Endothelial cell (in vitro differentiated cells): ENCODE measurements around the gene TIMM50. TPM values are rescaled to one million over a fixed set of nuclear protein-coding genes. Genes with fewer than 3 reads are reported as not detected.
A peak's percentile ranks its signal among the peaks of the same experiment; 100 is the strongest.

ENCODE experiments used
- DNase-seq: peaks from one replicate; pipeline ENCODE4 v3.0.0; 2021; ENCODE audit warnings: low spot score
- H3K27ac Mint-ChIP-seq: one replicate; pipeline ENCODE4 v1.8.0; 2021; ENCODE audit warnings: mixed read lengths, inconsistent platforms; ENCODE audit not compliant: unreplicated experiment
- H3K27me3 Mint-ChIP-seq: one replicate; pipeline ENCODE4 v1.8.0; 2021; ENCODE audit warnings: mild to moderate bottlenecking, moderate library complexity, mixed read lengths, inconsistent platforms; ENCODE audit not compliant: unreplicated experiment
- H3K36me3 Mint-ChIP-seq: one replicate; pipeline ENCODE4 v1.8.0; 2021; ENCODE audit warnings: mild to moderate bottlenecking, low read depth, mixed read lengths, inconsistent platforms; ENCODE audit not compliant: unreplicated experiment
- H3K4me1 Mint-ChIP-seq: one replicate; pipeline ENCODE4 v1.8.0; 2021; ENCODE audit warnings: mild to moderate bottlenecking, mixed read lengths, inconsistent platforms; ENCODE audit not compliant: unreplicated experiment
- H3K4me3 Mint-ChIP-seq: one replicate; pipeline ENCODE4 v1.8.0; 2021; ENCODE audit warnings: mild to moderate bottlenecking, mixed read lengths, inconsistent platforms; ENCODE audit not compliant: unreplicated experiment
- H3K9me3 Mint-ChIP-seq: one replicate; pipeline ENCODE4 v1.8.0; 2021; ENCODE audit warnings: mixed read lengths, inconsistent platforms; ENCODE audit not compliant: unreplicated experiment
- CTCF ChIP-seq: fragments of 200-600 bp; sonication (generic); IDR thresholded peaks from one replicate; pipeline ENCODE4 v1.5.0; 2021; ENCODE audit warnings: antibody characterized with exemption; ENCODE audit not compliant: unreplicated experiment
- total RNA-seq: library from RNA; stranded (reverse); fragmentation: NEBNext Ultra II Directional; extraction: Animal tissue kit (Norgen Biotek cat#: 25700); gene quantifications from one replicate; pipeline ENCODE4 v1.2.1, GENCODE V29; 2021; ENCODE audit not compliant: unreplicated experiment

TIMM50 gene
- total RNA-seq, 1 donor from 2014 or later, result 86.2 TPM

GRCh38 chr19:39502640-39503417, 22.2 kb downstream of the TIMM50 start:
- no peak overlapping the region for H3K27ac Mint-ChIP-seq
- H3K27me3 Mint-ChIP-seq, result peaks cover 15% of the 10 kb centered on the region
- peaks cover 4% of the 10 kb centered on the region for H3K9me3 Mint-ChIP-seq
- peak overlapping the region; percentile 47 for H3K4me3 Mint-ChIP-seq
- H3K4me1 Mint-ChIP-seq, result peaks cover 14% of the 10 kb centered on the region
- peak; percentile 89 for DNase-seq
- TF ChIP-seq CTCF, result peak; percentile 100
- peaks cover 40% of the 10 kb centered on the region for H3K36me3 Mint-ChIP-seq

- Mint-ChIP-seq H3K36me3 (peaks cover 34% of the 10 kb centered on the region), H3K4me3 (peak overlapping the region; percentile 9), H3K9me3 (no peaks in the 10 kb centered on the region), H3K27me3 (peaks cover 13% of the 10 kb centered on the region), H3K27ac (peak overlapping the region; percentile 44), H3K4me1 (no peaks in the 10 kb centered on the region)
- no peak for TF ChIP-seq CTCF
- no peak for DNase-seq
Measured at GRCh38 chr19:39506598-39506943, 25.9 kb downstream of the TIMM50 start.

- peaks cover 34% of the 10 kb centered on the region for H3K36me3 Mint-ChIP-seq
Measured at GRCh38 chr19:39506944-39507714, 26.5 kb downstream of the TIMM50 start.

DNA sequence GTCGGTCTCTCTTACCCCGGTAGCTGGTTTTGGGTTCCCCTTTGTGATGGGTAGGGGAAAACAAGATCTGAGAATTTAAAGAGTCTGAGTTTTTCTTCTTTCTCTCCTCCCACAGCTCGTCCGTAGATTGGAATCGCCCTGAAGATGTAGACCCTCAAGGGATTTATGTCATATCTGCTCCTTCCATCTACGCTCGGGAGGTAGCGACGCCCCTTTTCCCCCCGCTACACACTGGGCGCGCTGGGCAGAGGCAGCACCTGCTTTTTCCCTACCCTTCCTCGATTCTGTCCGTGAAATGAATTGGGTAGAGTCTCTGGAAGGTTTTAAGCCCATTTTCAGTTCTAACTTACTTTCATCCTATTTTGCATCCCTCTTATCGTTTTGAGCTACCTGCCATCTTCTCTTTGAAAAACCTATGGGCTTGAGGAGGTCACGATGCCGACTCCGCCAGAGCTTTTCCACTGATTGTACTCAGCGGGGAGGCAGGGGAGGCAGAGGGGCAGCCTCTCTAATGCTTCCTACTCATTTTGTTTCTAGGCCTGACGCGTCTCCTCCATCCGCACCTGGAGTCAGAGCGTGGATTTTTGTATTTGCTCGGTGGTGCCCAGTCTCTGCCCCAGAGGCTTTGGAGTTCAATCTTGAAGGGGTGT, 27.2 kb downstream of the TIMM50 start:
- Mint-ChIP-seq H3K4me3 (peak overlapping the region; percentile 59), H3K36me3 (peaks cover 34% of the 10 kb centered on the region), H3K27me3 (peaks cover 13% of the 10 kb centered on the region), H3K9me3 (no peaks in the 10 kb centered on the region), H3K4me1 (no peaks in the 10 kb centered on the region), H3K27ac (no peak overlapping the region)
- TF ChIP-seq CTCF, result no peak
- no peak for DNase-seq

More at GRCh38 chr19:39506944-39507714, 26.5 kb downstream of the TIMM50 start:
- peaks cover 13% of the 10 kb centered on the region for H3K27me3 Mint-ChIP-seq
- no peak for TF ChIP-seq CTCF
- DNase-seq, result peak; percentile 55
- H3K27ac Mint-ChIP-seq, result no peak overlapping the region
- H3K4me1 Mint-ChIP-seq, result no peaks in the 10 kb centered on the region
- H3K4me3 Mint-ChIP-seq, result peak overlapping the region; percentile 59
- no peaks in the 10 kb centered on the region for H3K9me3 Mint-ChIP-seq
